ENCODE results near the gene GPANK1. TPM values are rescaled to one million over a fixed set of nuclear protein-coding genes. Genes with fewer than 3 reads are reported as not detected.

The GPANK1 gene
- total RNA-seq, 1 experiment from 2014 or later: 32.0 TPM

DNA sequence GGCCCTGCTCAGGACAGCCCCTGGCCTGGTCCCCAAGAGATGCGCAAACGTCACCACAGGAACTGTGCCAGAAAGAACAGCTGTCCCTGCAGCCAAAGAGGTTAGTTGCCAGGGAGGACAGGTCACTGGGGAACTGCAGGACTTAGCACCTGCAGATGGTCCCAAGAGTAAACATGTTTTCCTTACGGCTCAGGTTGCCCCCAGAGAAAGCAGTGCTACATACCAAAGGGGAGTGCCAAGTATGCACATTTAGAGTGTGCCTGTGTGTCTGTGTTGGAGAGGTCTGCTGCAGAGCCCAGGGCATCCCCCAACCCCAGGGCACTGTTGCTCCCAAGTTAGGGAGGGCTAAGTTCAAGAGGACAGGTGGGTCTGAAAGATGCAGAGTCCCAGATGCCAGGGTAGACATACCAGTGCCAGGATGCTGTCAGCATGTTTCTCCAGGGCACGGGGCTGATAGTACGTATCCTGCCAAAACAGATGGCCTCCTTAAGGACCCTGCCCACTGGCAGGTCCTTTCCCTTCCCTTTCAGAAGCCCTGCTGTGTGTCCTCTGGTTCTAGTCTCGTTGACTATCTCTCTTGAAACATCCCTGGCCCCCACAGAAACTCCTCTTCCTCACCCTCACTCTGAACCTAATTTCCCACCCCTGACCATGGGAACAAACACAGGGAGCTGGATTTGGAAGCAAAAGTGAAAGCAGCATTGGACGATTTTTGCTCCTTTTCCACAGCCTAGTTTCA, 37.0 kb upstream of the GPANK1 start:
- peaks cover 4% of the 10 kb centered on the region for H3K36me3 ChIP-seq (ENCODE audit: insufficient read depth, low read length, poor library complexity, severe bottlenecking)
- H3K9me3 ChIP-seq (ENCODE audit: low read depth, low read length, poor library complexity, severe bottlenecking): no peaks in the 10 kb centered on the region
- no peaks in the 10 kb centered on the region for H3K27me3 ChIP-seq (replicated peaks; ENCODE audit: insufficient read depth, low read depth, low read length, poor library complexity)
- H3K27ac ChIP-seq (ENCODE audit: low read depth, low read length, poor library complexity, severe bottlenecking): peak overlapping the region; percentile 97
- TSS peak; percentile 57 for BruUV-seq (replicated peaks)
- H3K4me1 ChIP-seq (ENCODE audit: insufficient read depth, low read length, poor library complexity, severe bottlenecking): peaks cover 7% of the 10 kb centered on the region
- H3K4me3 ChIP-seq (ENCODE audit: low read depth, low read length, poor library complexity, severe bottlenecking): peak overlapping the region; percentile 71
- no peak for TF ChIP-seq EZH2 (IDR thresholded peaks at IDR 0.05; ENCODE audit: borderline replicate concordance, low read depth, low read length, poor library complexity, severe bottlenecking)
- CTCF ChIA-PET: no interaction called here
- intact Hi-C loops (cut with micrococcal nuclease; ENCODE audit: unreplicated experiment): no loop called here
- no peak for DNase-seq (ENCODE audit: low spot score)
- POLR2A ChIA-PET (ENCODE audit: low non-redundant PET): interaction anchor here (0.9 kb wide), 1 partner anchor 1093 kb away, joined by 3 read pairs; no protein-coding TSS in a partner anchor

DNA sequence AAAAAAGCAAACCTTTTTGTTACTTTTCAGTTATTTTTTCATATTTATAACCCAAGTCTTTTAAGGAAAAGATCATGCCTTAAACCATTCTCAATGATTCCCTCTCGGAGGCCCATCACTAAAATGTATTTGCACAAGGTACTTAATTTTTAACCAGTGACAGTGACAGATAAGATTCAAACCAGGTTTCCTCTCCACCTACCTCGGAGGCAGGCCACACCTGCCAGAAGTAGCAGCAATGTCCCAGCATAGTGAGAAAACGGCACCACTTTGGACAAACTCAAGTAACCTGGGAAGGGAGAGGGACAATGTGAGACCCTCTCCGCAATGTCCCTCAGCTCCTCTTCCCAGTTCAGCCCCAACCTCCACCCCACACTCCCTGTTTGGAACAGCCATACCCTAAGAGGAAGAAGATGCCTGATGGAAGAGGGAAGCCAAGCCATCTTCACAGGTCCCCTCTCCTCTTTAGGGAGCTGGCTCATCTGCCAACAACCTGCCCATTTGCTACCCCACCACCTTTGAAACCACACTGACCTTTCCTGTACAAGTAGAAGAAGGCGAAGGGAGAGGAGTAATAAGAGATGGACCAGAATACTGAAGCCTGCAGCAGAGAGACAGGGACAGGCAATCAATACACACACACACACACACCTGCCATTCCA, 36.1 kb upstream of the GPANK1 start:
- TF ChIP-seq EZH2 (IDR thresholded peaks at IDR 0.05; ENCODE audit: borderline replicate concordance, low read depth, low read length, poor library complexity, severe bottlenecking): no peak
- TF ChIP-seq, protein P1, sequence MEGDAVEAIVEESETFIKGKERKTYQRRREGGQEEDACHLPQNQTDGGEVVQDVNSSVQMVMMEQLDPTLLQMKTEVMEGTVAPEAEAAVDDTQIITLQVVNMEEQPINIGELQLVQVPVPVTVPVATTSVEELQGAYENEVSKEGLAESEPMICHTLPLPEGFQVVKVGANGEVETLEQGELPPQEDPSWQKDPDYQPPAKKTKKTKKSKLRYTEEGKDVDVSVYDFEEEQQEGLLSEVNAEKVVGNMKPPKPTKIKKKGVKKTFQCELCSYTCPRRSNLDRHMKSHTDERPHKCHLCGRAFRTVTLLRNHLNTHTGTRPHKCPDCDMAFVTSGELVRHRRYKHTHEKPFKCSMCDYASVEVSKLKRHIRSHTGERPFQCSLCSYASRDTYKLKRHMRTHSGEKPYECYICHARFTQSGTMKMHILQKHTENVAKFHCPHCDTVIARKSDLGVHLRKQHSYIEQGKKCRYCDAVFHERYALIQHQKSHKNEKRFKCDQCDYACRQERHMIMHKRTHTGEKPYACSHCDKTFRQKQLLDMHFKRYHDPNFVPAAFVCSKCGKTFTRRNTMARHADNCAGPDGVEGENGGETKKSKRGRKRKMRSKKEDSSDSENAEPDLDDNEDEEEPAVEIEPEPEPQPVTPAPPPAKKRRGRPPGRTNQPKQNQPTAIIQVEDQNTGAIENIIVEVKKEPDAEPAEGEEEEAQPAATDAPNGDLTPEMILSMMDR (conservative IDR thresholded peaks at IDR 0.05; ENCODE audit: low read depth, low read length): no peak
- no peaks in the 10 kb centered on the region for H3K27me3 ChIP-seq (replicated peaks; ENCODE audit: insufficient read depth, low read depth, low read length, poor library complexity)
- ChIA-PET POLR2A (ENCODE audit: low non-redundant PET) (no interaction called here), CTCF (no interaction called here)
- peaks cover 7% of the 10 kb centered on the region for H3K4me1 ChIP-seq (ENCODE audit: insufficient read depth, low read length, poor library complexity, severe bottlenecking)
- intact Hi-C loops (cut with micrococcal nuclease; ENCODE audit: unreplicated experiment): no loop called here
- no peak for DNase-seq (ENCODE audit: low spot score)
- no peak overlapping the region for H3K27ac ChIP-seq (ENCODE audit: low read depth, low read length, poor library complexity, severe bottlenecking)
- BruUV-seq (replicated peaks): no TSS peak
- no peak overlapping the region for H3K4me3 ChIP-seq (ENCODE audit: low read depth, low read length, poor library complexity, severe bottlenecking)
- H3K9me3 ChIP-seq (ENCODE audit: low read depth, low read length, poor library complexity, severe bottlenecking): no peaks in the 10 kb centered on the region
- H3K36me3 ChIP-seq (ENCODE audit: insufficient read depth, low read length, poor library complexity, severe bottlenecking): peaks cover 10% of the 10 kb centered on the region

DNA sequence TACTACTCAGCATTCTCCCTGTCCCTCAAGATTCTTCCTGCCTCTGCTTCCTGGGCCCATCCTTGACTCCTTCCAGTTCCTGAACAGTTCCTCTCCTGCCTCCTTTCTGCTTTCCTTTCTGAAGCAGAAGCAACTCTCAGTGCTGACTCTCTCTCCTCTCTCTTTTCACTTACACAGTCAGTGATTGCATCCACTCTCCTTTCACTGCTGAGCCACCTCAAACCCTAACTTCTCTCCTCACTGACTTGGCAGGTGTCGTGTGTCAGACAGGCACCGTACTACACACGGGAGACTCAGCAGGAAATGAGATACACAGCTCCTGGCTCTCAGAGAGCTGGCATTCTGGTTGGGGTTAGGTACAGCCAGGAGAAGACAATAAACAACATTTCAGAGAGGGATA, 32.8 kb upstream of the GPANK1 start:
- H3K9me3 ChIP-seq (ENCODE audit: low read depth, low read length, poor library complexity, severe bottlenecking): no peaks in the 10 kb centered on the region
- H3K36me3 ChIP-seq (ENCODE audit: insufficient read depth, low read length, poor library complexity, severe bottlenecking): peaks cover 17% of the 10 kb centered on the region
- no TSS peak for BruUV-seq (replicated peaks)
- no peak for TF ChIP-seq EZH2 (IDR thresholded peaks at IDR 0.05; ENCODE audit: borderline replicate concordance, low read depth, low read length, poor library complexity, severe bottlenecking)
- TF ChIP-seq, protein P1 (conservative IDR thresholded peaks at IDR 0.05; ENCODE audit: low read depth, low read length): no peak
- no peak overlapping the region for H3K27ac ChIP-seq (ENCODE audit: low read depth, low read length, poor library complexity, severe bottlenecking)
- CTCF ChIA-PET: no interaction called here
- POLR2A ChIA-PET (ENCODE audit: low non-redundant PET): no interaction called here
- H3K27me3 ChIP-seq (replicated peaks; ENCODE audit: insufficient read depth, low read depth, low read length, poor library complexity): no peaks in the 10 kb centered on the region
- no peak overlapping the region for H3K4me3 ChIP-seq (ENCODE audit: low read depth, low read length, poor library complexity, severe bottlenecking)
- intact Hi-C loops (cut with micrococcal nuclease; ENCODE audit: unreplicated experiment): no loop called here
- H3K4me1 ChIP-seq (ENCODE audit: insufficient read depth, low read length, poor library complexity, severe bottlenecking): peaks cover 7% of the 10 kb centered on the region
- DNase-seq (ENCODE audit: low spot score): no peak

Measured in A673 (cell line).